Measurements from ENCODE around the gene PPP4R2.

PPP4R2 gene

DNA sequence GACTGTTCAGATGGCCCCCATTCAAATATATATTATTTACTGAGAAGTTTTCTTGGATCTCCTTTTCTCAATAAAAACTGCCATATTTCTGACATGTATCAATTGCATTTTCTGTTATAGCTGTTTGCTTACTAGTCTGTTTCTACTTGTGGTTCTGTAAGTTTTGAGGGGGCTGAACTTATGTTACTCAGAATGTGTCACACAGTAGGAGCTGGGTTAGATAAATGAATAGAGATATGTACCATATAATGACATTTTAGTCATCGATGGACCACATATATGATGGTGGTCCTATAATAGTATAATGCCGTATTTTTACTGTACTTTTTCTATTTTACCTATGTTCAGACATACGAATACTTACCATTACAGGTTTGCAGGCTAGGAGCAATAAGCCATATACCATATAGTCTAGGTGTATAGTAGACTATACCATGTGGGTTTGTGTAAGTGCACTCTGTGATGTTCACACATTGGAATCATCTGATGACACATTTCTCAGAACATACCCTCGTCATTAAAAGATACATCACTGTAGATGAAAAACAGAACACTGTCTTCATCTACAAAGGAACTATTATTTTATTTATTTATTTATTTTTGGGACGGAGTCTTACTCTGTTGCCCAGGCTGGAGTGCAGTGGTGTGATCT, 22.3 kb downstream of the PPP4R2 start:
- no peak overlapping the region for H3K4me3 ChIP-seq (ENCODE audit: low read length)
- no peak for DNase-seq (ENCODE audit: low read depth)
- TF ChIP-seq, protein P1, sequence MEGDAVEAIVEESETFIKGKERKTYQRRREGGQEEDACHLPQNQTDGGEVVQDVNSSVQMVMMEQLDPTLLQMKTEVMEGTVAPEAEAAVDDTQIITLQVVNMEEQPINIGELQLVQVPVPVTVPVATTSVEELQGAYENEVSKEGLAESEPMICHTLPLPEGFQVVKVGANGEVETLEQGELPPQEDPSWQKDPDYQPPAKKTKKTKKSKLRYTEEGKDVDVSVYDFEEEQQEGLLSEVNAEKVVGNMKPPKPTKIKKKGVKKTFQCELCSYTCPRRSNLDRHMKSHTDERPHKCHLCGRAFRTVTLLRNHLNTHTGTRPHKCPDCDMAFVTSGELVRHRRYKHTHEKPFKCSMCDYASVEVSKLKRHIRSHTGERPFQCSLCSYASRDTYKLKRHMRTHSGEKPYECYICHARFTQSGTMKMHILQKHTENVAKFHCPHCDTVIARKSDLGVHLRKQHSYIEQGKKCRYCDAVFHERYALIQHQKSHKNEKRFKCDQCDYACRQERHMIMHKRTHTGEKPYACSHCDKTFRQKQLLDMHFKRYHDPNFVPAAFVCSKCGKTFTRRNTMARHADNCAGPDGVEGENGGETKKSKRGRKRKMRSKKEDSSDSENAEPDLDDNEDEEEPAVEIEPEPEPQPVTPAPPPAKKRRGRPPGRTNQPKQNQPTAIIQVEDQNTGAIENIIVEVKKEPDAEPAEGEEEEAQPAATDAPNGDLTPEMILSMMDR (IDR thresholded peaks at IDR 0.05; ENCODE audit: insufficient read depth, low read depth, low read length, missing control alignments): no peak

DNA sequence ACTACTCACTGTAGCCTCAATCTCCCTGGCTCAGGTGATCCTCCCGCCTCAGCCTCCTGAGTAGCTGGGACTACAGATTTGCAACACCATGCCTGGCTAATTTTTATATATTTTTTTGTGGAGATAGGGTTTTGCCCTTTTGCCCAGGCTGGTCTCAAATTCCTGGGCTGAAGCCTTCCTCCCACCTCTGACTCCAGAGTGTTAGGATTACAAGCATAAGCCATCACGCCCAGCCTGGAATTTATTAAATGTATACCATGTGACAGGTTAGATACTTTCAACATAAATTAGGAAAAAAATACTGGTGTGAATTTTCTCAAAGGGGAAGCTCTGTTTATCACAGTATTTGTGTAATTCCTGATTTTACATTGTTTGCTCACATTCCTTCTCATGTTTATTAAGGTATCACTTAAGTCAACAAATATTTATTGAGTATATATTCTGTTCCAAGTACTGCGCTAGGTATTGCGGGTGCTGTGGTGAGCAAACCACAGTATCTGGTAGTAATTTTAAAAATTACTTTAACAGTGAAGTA, 24.8 kb downstream of the PPP4R2 start:
- no peak overlapping the region for H3K4me3 ChIP-seq (ENCODE audit: low read length)
- no peak for DNase-seq (ENCODE audit: low read depth)
- TF ChIP-seq, protein P1 (IDR thresholded peaks at IDR 0.05; ENCODE audit: insufficient read depth, low read depth, low read length, missing control alignments): no peak

DNA sequence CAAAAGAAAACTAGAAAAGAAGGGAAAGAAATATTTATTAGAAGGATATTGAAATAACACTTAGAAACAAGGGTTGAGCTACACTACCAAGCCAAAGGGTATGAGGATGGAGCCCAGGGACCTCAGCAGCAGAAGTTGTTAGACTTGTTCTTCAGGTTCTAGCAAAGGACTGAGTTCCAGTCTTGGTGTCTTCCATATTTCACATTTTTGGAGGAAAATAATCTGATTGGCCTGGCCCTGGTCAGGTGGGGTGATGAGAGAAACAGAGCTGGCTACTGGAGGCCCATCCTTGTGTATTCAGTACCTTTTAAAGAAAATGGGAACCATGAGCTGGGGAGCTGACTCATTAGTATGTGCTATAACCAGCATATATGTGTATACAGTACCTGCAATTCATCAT, 28.2 kb downstream of the PPP4R2 start:
- DNase-seq (ENCODE audit: low read depth): peak; percentile 70
- no peak overlapping the region for H3K4me3 ChIP-seq (ENCODE audit: low read length)
- TF ChIP-seq, protein P1 (IDR thresholded peaks at IDR 0.05; ENCODE audit: insufficient read depth, low read depth, low read length, missing control alignments): no peak

DNA sequence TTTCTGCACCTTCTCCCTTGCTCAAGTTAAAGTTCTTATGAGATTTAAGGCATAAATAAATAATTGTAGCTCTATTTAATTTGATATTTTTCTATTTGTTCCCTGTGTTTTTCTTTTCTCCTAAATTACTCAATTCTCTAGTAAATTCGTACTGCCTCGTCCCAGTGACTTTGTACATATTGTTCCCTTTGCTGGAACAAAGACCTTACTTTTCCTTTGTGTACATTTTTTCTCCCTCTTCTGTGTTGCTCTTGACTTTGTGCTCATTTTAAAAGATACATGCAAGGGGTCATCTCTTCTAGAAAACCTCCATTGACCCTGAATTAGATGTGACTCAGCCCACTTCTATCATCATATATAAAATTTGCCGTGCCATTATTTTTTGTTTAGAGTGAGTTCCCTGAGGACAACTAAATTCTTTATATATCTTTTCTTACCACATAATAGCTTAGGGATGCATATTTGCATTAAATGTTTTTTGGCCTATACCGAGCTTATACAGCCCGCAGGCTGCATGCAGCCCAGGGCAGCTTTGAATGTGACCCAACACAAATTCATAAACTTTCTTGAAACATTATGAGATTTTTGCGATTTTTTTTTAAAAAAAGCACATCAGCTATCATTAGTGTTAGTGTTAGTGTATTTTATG, 29.6 kb downstream of the PPP4R2 start:
- DNase-seq (ENCODE audit: low read depth): no peak
- TF ChIP-seq, protein P1 (IDR thresholded peaks at IDR 0.05; ENCODE audit: insufficient read depth, low read depth, low read length, missing control alignments): no peak
- H3K4me3 ChIP-seq (ENCODE audit: low read length): no peak overlapping the region

DNA sequence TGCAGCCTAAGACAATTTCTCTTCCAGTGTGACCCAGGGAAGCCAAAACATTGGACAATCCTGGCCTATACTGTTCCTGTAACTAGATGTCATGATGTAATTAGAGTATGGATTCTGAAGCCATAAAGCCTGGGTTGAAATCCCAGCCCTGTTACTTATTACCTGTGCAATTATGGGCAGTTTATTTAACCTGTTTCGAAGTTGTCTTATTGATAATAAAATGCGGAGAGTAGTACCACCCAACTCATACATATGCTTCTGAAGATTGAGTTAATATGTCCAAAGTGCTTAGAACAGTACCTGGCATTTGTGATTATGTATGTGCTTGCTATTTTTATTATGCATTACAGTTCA, 30.1 kb downstream of the PPP4R2 start:
- DNase-seq (ENCODE audit: low read depth): no peak
- no peak overlapping the region for H3K4me3 ChIP-seq (ENCODE audit: low read length)
- TF ChIP-seq, protein P1 (IDR thresholded peaks at IDR 0.05; ENCODE audit: insufficient read depth, low read depth, low read length, missing control alignments): no peak

DNA sequence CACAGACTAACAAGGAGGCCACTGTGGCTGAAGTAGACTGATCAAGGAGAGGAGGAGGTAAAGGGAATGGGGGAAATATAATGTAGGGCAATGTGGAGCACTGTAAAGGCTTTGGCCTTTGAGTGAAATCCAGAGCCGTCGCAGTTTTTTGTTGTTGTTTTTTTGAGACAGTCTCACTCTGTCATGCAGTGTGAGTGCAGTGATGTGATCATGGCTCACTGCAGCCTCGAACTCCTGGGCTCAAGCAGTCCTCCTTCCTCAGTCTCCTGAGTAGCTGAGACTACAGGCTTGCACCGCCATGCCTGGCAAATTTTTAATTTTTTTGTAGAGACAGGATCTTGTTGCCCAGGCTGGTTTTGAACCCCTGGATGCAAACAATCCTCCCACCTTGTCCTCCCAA, 32.2 kb downstream of the PPP4R2 start:
- no peak overlapping the region for H3K4me3 ChIP-seq (ENCODE audit: low read length)
- no peak for DNase-seq (ENCODE audit: low read depth)
- TF ChIP-seq, protein P1 (IDR thresholded peaks at IDR 0.05; ENCODE audit: insufficient read depth, low read depth, low read length, missing control alignments): no peak

All from epithelial cell of esophagus (primary cell).